ENCODE results near the gene BSPRY.
A peak's percentile ranks its signal among the peaks of the same experiment; 100 is the strongest.

The BSPRY gene

GRCh38 chr9:113349445-113350094 is at the start of gene BSPRY:
Gene BSPRY (plus strand): TSS chr9:113349541. CDS start chr9:113349580, 39 bp downstream.
- peak; percentile 24 to 86 (median 67) for DNase-seq

GRCh38 chr9:113299800-113300292 is 49.5 kb upstream of the BSPRY start:
- DNase-seq: peak; percentile 49 to 73 (median 57)

DNA sequence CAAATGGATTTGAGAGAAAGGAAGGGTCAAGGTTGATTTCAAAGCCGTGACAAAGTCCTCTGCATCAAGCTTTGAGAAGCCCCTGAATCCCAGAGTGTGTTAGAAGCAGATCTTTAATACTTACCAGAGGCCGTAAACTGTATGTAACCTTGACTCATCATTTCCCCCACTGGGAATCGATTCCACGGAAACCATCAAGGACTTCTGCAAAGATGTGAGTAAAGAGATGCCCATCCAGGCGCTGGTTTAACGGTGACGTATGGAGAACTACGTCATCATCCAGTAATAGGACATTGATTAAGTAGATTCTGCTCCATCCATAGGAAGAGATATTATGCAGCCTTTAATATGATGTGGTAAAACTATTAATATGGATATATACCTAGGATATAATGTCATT is 47.8 kb upstream of the BSPRY start:
- peak in 1 of 3 experiments; percentile 28 for DNase-seq

- no peak for DNase-seq
These were observed 46.4 kb upstream of the BSPRY start, which contains the start of gene RNF183 for GRCh38 chr9:113302792-113303418. Gene RNF183 (minus strand): TSS chr9:113303376. CDS start chr9:113298184, 5,192 bp downstream.

DNA sequence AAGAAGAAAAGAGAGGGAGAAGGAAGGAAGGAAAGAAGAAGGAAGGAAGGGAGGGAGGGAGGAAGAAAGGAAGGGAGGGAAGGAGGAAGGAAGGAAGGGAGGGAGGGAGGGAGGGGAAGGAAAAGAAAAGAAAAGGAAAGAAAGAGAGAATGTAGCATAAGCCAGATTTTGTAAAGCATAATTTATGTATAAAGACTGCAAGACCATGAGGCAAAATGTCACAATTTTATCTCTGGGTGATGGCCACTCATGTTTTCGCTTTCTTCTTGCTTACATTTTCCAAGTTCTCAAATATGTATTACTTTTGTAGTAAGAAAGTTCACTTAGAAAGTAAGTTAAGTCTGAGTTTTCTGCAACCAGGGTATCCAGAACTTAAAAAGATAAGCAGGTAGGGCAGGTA is 42.8 kb upstream of the BSPRY start:
- DNase-seq: no peak

DNA sequence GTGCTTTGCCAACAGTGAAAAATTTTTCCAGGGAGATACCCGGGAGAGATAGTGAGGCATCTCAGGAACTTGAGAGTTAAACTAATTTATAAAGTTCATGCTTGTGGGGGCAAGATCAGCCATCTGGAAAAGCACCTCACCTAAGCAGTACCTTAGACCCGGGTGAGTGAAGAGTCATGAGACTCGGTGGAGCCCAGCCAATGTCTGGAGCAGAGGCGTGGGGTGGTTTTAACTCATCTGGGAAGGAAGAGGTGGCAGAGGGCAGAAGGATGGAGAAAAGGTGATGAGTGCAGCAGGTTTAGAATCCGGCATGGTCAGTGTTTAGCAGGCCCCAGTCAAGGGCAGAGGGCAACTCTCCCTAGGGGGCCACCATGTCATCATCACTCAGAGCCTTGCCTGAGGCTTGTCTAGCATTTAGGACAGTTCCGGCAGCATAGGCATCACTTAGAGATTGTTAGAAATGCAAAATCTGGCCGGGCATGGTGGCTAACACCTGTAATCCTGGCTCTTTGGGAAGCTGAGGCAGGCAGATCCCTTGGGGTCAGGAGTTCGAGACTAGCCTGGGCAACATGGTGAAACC is 41.9 kb upstream of the BSPRY start:
- no peak for DNase-seq

- peak in 2 of 3 experiments; percentile 13 to 70 for DNase-seq
These were observed 40.0 kb upstream of the BSPRY start for GRCh38 chr9:113309204-113309813.

DNA sequence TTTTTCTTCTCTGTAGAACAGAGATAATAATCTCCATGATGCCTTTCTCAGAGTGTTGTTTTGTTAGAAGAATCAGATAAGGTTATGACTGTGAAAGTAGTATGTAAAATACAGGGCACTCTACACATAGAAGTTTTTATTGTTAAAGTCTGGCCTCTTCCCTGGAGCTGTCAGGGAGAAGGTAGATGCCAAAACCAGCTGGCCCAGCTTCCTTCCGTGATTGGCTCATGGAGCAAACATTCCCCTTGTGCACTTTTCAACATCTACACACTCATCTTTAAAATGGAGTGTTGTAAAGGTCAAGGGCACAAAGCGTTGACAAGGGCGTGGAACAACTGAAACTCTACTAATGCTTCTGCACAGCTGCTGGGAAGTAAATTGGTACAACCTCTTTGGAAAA is 38.8 kb upstream of the BSPRY start:
- no peak for DNase-seq

DNA sequence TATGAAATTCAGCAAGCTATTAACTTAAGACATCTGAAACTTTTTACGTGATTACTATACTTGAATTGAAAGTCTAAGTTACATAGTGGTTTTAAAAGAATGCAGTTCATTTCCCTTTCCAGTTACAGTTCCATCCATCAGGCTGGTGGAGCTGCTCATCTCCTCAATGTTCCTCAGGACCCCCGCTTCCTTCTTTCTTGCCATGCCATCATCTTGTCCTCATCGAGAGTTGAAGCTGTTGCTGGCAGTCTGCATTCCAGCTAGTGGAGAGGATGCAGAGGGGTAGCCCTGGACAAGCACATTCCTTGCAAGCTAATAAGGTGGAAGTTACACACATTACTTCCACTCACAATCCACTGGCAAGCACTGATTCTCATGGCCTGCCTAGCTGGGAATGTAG is 37.4 kb upstream of the BSPRY start:
- DNase-seq: no peak

DNA sequence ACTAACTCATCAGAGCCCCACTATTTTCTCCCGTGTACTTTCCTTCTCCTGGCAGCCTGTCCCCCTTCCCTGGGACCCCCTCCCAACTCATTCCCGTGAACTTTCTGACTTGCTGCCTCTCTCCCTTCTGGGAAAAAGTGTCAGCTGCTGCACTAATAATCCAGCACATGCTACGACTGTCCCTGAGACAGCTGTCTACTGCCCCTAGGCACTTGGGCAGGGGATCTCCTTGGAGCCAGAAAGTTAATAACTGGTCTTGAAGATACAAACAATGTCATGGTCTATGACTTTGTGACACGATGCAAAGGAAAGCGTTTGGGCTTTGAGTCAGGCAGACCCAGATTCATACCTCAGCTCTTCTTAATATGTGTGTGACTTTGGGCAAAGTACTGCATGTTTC is 36.1 kb upstream of the BSPRY start:
- DNase-seq: no peak

GRCh38 chr9:113315231-113315630 is 34.1 kb upstream of the BSPRY start:
- DNase-seq: no peak

DNA sequence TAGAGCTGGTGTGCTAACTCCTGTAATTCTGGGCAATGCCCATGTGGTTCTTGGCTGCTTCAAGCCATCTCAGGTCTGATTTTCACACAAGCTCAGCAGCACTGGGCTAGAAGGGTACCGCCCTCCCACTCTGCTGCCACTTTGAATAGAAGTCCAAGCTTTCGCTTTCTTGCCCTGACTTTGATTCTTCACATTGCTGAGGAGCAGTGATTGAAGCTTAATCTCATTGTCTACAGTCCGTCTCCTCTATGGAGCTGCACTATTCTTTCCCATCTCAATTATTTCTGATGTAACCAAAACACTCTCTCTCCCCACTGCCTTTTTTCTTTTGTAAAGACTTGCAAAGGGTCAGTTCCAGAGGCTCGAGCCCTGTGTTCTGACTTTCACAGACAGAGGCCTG is 33.3 kb upstream of the BSPRY start:
- DNase-seq: no peak

- no peak for DNase-seq
These were observed 31.6 kb upstream of the BSPRY start for GRCh38 chr9:113317777-113318176.

- no peak for DNase-seq
These were observed 30.3 kb upstream of the BSPRY start for GRCh38 chr9:113319054-113319453.

DNA sequence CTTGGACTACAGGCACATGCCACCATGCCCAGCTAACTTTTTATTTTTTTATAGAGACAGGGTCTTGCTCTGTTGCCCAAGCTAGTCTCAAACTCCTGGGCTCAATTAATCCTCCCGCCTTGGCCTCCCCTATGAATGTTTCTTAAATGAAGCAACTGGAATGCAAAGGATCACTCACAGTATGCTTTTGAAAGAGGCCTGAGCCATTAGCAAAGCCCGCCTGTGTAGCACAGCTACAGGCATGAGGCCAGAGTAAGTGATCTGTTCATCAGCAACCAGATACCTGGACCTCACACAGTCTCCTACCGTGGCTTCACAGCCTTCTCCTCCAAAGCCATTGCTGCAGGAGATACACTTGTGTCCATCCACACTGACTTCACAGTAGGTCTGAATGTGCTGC is 29.3 kb upstream of the BSPRY start:
- no peak for DNase-seq

GRCh38 chr9:113322671-113323070 is 26.7 kb upstream of the BSPRY start:
- DNase-seq: no peak

- DNase-seq: no peak
These were observed 23.1 kb upstream of the BSPRY start for GRCh38 chr9:113326230-113326629.

GRCh38 chr9:113328045-113328782 is 21.1 kb upstream of the BSPRY start:
- DNase-seq: no peak

DNA sequence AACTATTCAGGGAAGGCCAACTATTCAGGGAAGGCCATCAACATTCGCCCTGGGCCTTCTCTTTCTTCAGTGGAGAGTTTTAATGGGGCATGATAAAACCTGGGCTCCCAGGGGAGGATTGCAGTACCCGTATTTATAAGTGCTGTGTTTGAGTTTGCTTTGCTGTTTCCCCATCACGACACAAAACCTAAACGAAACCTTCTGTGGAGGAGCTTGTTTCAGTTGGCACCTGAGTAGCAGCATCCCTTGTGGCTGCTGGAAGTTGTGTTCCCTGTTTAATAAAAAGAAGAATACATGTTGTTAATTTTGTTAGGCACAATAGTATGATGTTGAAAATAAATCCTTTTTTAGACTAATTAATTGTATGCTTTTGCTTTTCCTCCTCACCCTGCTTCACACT is 17.6 kb upstream of the BSPRY start:
- no peak for DNase-seq

DNA sequence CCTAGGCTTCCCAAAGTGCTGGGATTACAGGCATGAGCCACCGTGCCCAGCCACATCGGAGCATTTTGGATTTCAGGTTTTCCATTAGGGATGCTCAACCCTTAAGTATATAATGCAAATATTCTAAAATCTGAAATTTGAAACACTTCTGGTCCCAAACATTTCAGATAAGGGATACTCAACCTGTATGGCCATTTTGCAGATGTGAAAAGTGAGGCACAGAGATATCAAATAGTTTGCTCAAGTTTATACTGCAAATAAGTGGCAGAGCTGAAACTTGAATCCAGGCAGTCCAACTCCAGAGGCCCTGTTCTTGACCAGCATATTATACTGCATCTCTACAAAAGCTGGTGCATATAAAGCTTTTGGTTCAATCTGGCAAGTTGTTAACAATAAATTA is 11.6 kb upstream of the BSPRY start:
- DNase-seq: no peak

DNA sequence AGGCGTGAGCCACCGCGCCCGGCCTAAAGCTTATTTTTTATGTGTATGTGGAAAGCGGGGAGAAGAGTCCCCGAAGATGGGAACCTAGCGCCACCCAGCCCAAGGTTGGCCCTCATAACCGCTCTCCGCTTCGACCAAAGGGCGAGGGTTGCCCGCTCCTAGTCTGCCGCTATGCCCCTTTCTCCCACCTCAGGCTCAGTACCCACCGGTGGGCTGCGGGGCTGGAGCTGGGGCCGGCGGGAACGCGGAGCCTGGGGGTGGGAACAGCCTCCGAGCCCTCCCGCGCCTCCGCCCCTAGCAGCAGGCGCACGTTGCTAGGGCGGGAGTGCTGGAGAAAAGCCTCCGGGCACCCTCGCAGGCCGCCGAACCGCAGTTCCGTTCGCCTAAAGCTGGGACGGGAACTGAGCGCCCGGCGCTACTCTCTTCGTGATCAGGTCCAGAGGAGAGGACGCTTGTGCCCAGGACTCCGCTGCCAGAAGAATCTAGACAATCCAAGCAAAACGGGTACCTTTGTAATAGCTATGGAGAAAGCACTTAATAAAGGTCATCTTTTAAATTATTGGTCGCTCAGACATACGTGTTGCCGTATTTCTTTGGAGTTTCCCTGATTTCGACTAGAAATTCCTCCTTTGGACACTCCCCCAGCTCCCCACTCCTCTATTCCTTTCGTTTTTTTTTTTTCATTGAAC is 9.2 kb upstream of the BSPRY start, which contains the start of gene WDR31:
Gene WDR31, minus strand, starts transcription at position 265 of the 689 bp plus-strand sequence. CDS start 8,253 bp downstream, outside the sequence.
- peak; percentile 69 to 96 (median 95) for DNase-seq
